ENCODE data around the gene NOP53. TPM values are rescaled to one million over a fixed set of nuclear protein-coding genes. Genes with fewer than 3 reads are reported as not detected.
A peak's percentile ranks its signal among the peaks of the same experiment; 100 is the strongest.
"Not testable (repeated sequence)": the region's sequence is repeated elsewhere in the genome, so short reads cannot be mapped to it uniquely, and the experiment has no call there.

NOP53 gene
- total RNA-seq, 1 donor from 2014 or later, result 194 TPM

GRCh38 chr19:47771291-47771690 lies 25.9 kb downstream of the NOP53 start:
- not testable (repeated sequence) for DNase-seq (ENCODE audit: low spot score)

GRCh38 chr19:47776568-47776967 lies 31.2 kb downstream of the NOP53 start:
- DNase-seq (ENCODE audit: low spot score), result no peak

- DNase-seq (ENCODE audit: low spot score), result not testable (repeated sequence)
Observed at GRCh38 chr19:47777245-47778048, 32.1 kb downstream of the NOP53 start.

GRCh38 chr19:47778049-47778953 lies 33.0 kb downstream of the NOP53 start, which contains the start of gene SELENOW:
SELENOW (plus strand) TSS chr19:47778703; CDS start chr19:47778786, 83 bp downstream.
- DNase-seq (ENCODE audit: low spot score), result peak; percentile 93

- no peak for DNase-seq (ENCODE audit: low spot score)
Observed at GRCh38 chr19:47778954-47779351, 33.6 kb downstream of the NOP53 start.

GRCh38 chr19:47779524-47780214 lies 34.3 kb downstream of the NOP53 start:
- no peak for DNase-seq (ENCODE audit: low spot score)

- DNase-seq (ENCODE audit: low spot score), result no peak
Observed at GRCh38 chr19:47780215-47780551, 34.8 kb downstream of the NOP53 start.

GRCh38 chr19:47781590-47782262 lies 36.4 kb downstream of the NOP53 start:
- no peak for DNase-seq (ENCODE audit: low spot score)

- DNase-seq (ENCODE audit: low spot score), result no peak
Observed at GRCh38 chr19:47786566-47786965, 41.2 kb downstream of the NOP53 start.

- not testable (repeated sequence) for DNase-seq (ENCODE audit: low spot score)
Observed at GRCh38 chr19:47787307-47787706, 42.0 kb downstream of the NOP53 start.

GRCh38 chr19:47789811-47790210 lies 44.5 kb downstream of the NOP53 start:
- DNase-seq (ENCODE audit: low spot score), result not testable (repeated sequence)

- peak; percentile 93 for DNase-seq (ENCODE audit: low spot score)
Observed at GRCh38 chr19:47790398-47790814, 45.1 kb downstream of the NOP53 start.

- DNase-seq (ENCODE audit: low spot score), result no peak
Observed at GRCh38 chr19:47792616-47793015, 47.3 kb downstream of the NOP53 start.

GRCh38 chr19:47794526-47794925 lies 49.2 kb downstream of the NOP53 start:
- no peak for DNase-seq (ENCODE audit: low spot score)

GRCh38 chr19:47796785-47797184 lies 51.4 kb downstream of the NOP53 start:
- no peak for DNase-seq (ENCODE audit: low spot score)

GRCh38 chr19:47797996-47798903 lies 52.9 kb downstream of the NOP53 start:
- no peak for DNase-seq (ENCODE audit: low spot score)

GRCh38 chr19:47798904-47799266 lies 53.5 kb downstream of the NOP53 start:
- no peak for DNase-seq (ENCODE audit: low spot score)

GRCh38 chr19:47801270-47801669 lies 55.9 kb downstream of the NOP53 start:
- no peak for DNase-seq (ENCODE audit: low spot score)

- no peak for DNase-seq (ENCODE audit: low spot score)
Observed at GRCh38 chr19:47802521-47803043, 57.2 kb downstream of the NOP53 start.

GRCh38 chr19:47803148-47803547 lies 57.8 kb downstream of the NOP53 start:
- not testable (repeated sequence) for DNase-seq (ENCODE audit: low spot score)
